Activated CD8-positive, alpha-beta memory T cell treated with anti-CD3 and anti-CD28 coated beads for 4 hours (primary cell): ENCODE measurements around the gene SORT1.

Experiments
- DNase-seq, 2 donors: peaks; one replicate each; pipeline ENCODE4 v3.0.0-alpha.2; 2020; ENCODE audit warnings: low read depth in 2 of 2

SORT1 gene

GRCh38 chr1:109261578-109261977 lies 136.1 kb downstream of the SORT1 start:
- DNase-seq = no peak

- no peak for DNase-seq
Observed at GRCh38 chr1:109261006-109261405, 136.7 kb downstream of the SORT1 start.

GRCh38 chr1:109259674-109260557 lies 137.8 kb downstream of the SORT1 start:
- DNase-seq = no peak
